Stimulated activated CD8-positive, alpha-beta memory T cell treated with anti-CD3 and anti-CD28 coated beads, Interleukin-15, amount 100 ng/mL, for 24 hours (primary cell): Measurements from ENCODE around the gene PPIF.

Experiments
- DNase-seq: peaks from one replicate; pipeline ENCODE4 v3.0.0-alpha.2; 2020; ENCODE audit warnings: low read depth

PPIF gene

DNA sequence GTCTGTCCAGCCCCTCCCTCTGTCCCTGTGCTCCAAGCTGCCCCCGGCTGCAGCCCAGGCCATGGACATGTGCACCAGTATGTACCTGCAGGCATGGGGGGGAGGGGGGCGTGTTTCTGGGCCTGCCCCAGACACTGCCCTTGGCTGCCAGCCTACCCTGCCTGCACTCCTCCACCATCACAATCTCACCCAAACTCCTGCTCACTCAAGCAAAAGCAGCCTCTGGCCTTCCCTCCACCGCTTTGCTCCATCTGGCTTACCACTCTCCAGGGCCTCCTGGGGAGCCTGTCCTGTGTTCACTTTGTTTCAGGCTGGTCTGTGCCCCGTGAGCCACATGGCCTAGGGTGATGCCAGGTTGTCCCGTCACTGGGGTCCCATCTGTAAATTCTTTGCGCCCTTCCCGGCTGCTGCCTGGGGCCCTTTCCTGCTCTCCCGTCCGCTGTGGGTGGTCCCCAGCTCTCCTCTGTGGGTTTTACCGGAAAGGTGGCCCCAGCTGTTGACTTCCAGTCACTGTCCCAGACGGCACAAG lies 33.3 kb upstream of the PPIF start:
- no peak for DNase-seq

DNA sequence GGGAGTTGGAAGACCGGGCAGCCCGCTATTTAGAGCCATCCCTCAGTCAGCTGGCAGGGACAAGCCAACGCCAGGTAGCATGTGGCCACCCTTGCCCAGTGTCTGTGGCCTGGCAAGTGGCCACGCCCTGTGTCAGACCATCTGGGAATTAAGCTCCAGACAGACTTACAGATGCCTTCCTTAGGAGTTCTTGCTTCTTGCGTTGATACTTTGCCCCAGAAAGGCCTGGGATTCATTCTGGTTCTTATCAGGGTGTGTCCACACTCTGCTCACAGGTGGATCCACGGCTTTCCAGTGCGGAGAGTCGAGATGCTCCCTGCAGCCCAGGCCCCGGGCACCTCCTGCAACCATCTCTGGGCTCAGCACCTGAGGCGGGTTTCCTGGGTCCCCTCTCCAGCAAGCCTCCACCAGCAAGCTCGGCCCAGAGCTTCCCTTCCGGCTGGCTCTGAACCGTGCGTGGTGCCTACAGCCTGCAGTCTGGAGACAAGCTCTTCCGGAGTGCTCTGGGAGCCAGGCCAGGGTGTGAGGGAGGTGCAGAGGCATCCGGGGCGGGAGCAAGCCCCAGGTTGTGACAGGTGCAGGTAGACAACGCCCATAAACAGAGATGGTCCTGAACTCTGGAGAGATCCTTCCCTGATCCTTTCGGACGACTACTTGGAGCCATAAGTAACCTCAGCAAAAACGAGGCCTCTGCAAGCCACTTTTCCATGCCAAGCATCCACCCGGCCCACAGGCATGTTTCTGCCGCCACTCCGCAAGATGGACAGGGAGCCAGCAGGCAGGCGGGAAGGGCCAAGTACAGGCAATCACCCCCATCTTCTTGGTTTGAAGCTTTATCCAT lies 32.3 kb upstream of the PPIF start:
- DNase-seq: no peak

DNA sequence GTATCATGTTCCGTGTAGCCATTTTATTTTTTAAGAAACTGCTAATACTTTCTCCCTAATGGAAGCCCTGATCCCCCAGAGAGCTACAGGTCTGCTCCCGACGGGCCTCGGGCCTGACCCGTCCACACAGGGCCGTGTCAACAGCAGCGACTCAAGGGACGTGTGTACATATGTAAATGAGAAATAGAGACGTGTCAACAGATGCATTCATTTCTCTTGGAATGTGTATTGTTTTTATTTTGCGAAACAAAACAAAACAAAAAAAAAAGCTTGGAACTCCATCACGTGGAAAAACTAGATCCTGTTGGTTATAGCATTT lies 31.7 kb upstream of the PPIF start:
- no peak for DNase-seq

DNA sequence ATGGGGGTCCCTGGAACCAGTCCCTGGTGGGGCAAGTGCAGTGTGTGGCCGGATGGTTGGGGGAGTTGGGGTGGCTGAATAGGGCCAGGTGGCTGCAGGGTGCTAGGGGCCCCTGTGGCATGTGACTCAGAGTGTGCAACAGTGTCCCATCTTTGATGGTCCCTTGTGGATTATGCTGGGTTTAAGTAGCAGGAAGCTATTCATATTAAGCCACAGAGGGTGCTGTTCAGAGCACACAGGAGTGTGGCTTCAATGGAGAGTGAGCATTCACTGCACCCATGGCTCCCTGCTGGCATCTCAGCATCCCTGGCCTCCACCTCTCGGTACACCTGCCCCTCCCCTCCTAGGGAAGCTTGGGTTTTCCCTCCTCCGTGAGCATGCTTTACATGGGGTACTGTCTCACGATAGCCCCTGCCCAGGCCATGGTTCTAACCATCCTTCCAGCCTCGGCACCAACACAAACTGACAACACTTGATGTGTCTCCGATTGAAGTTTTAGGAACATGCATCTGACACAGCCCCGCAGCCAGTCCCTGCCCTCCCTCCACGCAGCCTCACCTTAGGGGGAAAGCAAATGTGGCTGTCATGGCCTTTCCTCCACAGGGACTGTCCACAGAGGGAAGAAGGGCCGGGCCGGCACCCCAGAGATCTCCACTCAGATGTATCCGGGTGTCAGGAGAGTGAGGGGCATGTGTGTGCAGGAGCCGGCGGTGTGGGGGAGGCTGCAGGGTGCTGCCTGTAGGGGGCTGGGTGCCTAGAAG lies 30.4 kb upstream of the PPIF start:
- no peak for DNase-seq

DNA sequence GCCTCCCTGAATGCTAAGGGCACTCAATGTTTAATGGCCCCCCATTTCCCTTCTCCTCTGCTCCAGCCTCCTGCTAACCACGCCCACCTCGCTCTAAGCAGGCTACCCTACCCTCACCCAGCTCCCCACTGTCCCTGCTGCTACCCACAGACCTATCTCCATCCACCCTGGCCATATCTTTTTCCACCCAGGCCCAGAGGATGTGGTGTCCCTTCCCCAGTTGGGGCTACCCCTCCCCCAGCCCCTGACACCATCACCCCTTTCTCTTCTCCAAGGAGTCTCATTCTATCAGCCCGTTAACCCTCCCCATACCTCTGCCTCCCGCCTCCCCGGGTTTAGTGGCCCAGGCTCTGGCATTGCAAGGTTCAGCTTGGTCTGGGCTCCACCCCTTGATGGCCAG lies 28.9 kb upstream of the PPIF start:
- no peak for DNase-seq

DNA sequence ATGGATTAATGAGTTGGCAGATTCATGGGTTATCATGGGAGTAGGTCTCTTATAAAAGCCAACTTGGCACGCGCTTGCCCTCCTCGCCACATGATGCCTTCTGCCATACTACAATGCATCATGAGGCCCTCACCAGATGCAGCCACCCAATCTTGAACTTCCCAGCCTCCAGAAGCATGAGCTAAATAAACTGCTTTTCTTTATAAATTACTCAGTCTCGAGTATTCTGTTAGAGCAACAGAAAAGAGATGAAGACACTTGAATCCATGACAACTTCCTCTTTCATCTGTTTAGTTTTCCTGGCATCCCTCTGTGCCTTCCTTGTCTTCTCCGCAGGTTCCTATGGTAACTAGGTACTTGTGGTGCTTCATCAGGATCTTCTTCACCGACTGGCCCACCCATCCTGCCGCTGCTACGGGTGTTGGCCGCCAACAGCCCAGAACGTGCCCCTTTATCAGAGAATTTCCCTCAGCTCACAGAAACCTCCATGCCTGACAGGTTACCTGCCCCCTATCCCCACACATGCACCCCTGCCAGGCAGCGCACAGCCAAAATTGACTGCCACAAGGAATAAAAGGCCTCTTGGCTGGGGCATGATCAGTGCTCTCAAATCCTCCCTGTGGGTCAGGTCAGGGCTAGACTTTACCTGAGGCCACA lies 28.0 kb upstream of the PPIF start:
- DNase-seq: no peak

DNA sequence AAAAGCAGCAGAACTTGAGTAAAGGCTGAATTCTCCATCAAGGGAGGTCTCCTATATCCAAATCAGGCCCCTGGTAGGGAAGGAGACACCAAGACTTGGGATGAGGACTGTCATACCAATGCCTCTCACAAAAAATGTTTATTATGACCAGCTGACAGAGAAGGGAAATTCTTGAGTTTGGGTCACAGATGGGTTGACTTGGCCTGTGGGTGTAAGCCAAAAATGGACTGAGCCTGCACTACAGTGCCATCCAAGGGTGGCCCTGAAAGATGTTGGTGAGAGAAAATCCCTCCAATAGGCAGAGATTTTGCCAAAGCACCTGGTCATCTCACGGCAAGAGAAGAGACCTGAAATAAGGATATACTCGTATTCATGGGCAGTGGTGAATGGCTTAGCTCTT lies 27.0 kb upstream of the PPIF start:
- no peak for DNase-seq

DNA sequence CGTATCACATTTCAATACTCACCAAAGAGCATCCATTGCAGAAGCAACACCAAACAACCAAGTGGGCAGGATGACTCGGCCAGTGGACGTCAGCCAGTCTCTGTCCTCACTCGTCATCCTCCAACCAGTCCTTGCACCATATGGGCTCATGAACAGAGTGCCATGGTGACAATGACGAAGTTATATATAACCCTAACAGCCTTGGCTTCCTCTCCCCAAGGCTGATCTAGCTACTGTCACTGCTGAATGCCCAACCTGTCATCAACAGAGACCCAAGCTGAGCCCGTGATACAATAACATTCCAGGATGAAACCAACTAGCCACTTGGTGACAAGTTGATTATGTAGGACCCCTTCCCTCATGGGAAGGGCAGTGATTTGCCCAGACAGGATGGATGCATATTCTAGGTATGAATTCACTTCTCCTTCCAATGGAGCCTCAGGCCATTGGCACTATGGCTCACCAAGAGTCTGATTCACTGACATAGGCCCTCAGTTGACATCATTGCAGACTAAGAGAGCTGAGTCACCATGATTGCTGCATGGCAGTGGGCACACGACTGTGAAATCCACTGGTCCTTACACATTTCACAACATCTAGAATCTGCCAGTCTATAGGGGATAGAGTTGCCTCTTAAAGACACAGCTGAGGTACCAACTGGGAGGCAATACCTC lies 26.3 kb upstream of the PPIF start:
- no peak for DNase-seq

DNA sequence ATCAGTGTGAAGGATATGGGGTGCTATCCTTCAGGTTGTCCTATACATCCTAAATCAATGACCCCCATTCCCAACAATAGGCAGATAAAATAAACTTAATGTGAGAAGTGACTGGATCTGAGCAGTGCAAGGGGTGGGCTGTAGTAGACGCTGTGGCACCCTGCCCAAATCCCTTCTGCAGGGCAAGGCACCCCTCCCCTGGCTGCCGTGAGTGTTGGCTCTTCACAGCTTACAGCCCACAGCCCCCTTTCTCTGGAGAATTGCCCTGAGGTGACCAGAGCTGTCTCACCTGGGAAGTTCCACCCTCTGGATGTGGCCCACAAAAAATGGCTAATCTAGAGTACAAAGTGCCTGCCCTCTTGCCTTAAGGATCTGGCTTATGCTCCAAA lies 25.8 kb upstream of the PPIF start:
- no peak for DNase-seq

DNA sequence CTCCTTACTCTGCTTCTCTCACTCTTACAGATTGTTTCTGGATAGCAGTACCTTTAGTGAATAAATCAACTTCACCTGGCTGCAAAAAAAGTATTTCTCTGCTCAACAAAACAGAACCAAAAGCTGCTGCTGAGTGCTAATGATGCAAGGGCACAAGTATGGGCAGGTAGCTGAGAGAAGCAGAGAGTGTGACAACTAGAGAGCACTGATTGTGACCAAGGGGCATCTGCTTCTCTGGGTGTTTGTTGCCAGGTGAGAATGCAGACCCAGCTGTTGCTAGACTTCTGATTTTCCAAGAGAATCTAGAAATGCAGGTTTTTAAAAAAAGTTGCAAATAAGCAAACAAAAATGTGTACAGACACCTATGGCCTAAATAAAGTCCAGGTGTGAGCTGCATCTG lies 25.3 kb upstream of the PPIF start:
- DNase-seq: no peak

DNA sequence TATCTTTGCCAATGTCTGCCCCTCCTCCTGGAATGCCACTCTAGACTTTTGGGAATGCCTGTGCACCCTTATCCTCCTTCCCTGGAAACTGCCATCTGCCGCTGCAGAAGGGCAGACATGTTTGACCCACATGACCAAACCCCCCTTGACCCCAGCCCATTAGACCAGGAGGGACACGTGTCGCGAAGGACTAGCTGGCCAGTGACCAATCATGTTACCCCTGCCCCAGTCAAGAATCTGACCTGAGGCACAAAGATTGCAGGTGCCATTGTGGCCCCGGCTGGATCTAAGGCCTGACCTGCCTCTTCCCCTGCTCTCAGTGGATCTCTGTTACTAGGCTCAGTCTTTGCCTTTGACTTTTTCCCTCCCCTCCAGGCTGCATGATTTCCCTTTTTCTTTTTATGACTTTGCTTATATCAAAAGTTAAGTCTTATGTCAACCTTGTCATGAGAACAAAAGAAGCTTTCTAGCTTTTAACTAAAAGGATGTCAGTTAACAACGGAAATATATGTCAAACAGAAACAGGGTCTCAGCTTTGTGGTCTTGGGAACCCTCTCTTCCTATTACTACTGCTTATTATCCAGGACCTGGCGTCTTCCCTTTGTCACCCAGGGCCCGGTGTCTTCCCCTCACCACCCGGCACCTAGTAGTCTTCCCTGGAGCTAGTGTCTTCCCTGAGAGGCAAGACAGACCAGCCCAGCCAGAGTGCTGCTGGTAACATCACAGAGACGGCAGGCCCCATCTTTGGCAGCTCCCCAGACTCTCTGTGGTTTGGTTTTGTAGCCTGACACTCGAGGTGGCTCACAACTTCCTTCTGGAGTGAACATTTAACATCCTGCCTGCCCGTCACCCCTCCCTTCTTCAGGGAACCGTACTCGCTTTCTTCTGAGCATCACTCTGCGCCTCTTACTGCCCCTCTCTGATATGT lies 24.4 kb upstream of the PPIF start:
- peak; percentile 19 for DNase-seq

DNA sequence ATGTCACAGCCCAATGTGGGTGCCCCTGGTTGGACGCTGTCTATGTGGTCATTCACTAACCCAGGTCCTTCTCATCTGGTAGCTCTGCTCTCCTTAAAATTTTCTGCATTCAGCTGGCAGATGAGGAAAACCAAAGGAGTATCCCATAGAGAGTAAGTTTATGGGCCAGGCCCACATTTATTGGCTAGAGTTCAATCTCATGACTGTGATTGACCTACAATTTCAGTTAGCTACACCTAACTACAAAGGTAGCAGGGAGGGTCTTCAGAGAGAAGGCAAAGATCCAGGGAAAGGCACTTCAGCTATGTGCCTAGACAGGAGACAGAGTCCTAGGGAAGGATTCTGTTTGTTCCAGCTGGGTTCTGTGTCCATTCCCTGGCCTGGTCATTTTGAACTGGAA lies 23.7 kb upstream of the PPIF start:
- DNase-seq: no peak

DNA sequence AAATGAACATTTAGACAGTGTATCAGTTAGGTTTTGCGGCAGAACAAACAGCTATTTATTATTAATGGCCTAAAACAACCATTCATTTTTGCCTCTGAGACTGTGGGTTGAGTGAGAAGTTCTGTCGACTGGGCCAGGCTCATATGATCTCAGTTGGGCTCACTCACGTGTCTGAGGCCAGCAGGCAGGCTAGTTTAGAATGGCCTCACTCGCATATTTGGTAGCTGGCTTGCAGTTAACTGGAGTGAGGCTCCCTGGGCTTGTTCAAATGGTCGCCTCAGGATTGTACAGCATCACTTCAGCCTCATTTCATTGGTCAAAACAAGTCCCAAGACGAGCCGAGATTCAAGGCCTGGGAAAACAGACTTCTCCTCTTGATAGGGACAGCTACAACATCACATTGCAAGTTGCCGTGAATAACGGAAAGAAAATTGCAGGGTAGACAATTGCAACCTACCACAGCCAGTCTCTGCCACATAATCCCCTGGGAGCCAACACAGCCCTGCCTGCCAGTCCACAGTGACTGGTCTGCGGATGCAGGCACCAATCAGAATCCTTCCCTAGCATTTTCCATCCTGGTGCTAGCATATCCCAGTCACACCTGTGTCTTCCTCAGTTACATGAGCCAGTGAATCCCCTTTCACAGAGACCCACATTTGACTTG lies 23.1 kb upstream of the PPIF start:
- no peak for DNase-seq

DNA sequence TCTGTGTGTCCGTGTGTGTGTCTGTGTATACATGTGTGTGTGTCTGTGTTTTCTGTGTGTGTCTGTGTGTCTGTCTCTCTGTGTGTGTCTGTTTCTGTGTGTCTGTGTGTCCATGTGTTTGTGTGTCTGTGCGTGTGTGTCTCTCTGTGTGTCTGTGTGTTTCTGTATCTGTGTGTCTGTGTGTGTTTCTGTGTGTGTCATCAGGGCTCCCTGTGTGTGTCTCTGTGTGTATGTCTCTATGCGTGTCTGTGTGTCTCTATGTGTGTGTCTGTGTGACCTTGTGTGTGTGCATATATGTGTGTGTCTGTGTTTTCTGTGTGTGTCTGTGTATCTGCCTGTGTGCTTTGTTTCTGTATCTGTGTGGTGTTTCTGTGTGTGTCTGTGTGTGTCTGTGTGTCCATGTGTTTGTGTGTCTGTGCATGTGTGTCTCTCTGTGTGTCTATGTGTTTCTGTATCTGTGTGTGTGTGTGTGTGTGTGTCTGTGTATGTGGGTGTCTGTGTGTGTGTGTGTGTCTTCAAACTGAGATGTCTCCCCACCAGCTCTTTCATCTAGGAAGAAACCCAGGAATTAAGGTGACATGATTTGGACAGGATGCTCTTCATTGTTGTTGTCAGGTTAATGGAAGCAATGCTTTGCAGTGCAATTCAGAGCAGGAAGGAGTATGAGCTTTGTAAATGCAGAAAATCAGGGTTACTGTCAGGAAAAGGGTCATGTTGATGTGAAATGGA lies 20.7 kb upstream of the PPIF start:
- DNase-seq: no peak

DNA sequence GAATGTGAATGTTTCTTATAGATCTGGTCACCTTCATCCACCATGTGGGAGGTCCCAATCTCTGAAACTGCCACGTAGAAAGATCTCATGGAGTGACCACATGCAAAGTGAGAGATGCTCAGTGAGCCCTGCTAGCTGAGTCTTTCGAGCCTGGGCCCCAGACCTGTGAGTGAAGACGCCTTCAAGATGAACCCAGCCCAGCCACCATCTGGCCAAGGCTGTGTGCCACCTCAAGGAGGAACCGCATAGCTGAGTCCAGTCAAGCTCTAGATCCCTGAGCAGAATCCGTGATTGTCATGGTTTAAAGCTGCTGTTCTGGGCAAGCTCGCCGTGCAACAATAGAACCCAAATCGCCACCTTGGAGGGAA lies 20.2 kb upstream of the PPIF start:
- DNase-seq: no peak

DNA sequence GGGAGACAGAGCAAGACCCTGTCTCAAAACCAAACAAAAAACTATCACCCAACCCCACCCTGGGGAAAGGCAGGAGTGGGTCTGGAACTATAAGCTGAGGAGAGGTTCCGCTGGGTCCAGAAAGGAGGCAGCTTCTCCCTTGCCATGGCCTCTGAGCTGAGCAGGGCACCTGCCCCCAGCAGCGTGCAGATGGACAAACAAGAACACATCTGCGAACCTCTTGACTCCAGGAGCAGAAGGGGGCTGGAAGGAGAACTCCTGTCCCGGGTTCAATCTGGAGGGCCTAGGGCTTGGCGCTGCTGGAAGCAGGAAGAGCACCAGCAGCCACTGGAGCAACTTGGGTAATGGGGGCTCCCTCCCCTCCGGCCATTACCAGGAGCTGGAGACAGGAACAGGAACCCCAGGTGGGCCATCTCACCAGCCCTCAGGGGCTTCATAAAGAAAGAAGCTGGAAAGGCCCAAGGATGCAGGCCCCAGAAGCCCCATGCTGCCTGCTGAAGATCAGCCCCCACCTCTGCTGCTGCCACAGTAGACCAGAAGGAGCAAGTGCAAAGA lies 19.0 kb upstream of the PPIF start:
- no peak for DNase-seq

DNA sequence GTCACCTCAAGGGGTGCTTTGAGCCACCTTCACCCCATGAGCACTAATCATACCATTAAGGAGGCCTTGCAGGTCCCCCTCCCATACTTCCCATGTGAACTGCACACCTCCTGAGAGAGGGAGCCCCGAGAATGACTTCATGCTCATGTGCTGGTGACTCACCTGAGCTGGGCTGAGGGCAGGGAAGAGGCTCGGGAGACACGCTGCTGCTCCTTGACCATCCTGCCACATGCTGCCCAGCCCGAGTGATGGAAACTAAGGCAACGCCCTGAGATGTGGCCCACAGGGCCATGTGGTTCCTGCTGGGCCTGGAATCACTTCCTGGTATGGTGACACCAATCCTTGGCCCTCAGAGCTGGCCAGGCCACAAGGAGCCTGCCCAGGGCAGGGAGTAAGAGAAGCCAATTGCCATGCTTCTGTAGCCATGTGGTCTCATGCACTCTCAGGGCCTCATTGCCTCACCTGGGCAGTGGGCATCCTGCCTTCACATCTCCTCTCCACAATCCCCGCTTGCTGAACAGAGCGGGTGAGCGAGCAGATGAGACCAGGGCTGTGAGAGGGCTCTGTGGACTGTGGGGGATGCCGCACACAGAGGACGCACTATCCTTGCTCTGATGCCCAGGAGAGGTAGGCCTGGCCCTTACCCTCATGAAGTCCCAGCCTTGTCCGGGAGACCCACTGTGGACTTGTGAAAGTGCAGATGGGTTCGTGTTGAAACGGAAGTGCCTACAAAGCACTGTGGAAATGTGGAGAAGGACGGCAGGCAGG lies 18.3 kb upstream of the PPIF start:
- no peak for DNase-seq

DNA sequence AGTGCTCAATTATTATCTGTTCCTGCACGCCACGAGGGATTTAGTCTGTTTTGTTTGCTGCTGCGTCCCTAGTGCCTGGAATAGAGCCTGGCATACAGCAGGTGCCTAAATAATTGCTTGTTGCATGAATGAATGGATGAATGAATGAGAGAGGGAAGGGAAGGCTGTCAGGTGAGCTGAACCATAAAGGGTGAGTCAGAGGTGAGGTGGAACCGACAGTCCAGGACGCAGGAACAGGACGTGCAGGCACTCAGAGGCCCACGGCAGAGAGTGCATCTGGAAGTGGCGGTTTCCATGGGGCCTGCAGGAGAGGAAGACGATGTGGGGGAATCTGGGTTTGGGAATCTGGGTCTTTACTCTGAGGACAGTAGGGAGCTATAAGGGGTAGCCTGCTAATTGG lies 17.7 kb upstream of the PPIF start:
- DNase-seq: no peak

DNA sequence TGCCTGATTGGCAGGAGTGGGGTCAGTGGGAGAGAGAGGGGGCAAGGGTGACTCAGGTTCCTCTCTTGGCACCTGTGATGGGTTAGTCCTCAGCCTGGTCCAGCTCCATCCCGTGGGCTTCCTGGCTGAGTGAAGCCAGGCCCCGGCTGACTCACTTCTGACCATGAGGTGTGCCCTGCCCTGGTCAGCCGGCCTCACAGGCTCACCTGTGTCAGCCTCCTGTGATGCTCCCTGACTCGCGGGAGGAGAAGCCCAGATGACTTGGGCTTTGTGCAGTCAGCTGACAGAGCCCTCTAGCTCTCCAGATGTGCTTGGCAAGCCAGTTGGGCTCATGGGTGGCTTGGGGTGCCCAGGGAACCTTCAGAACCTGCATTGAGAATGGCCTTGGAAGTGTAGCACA lies 16.0 kb upstream of the PPIF start:
- no peak for DNase-seq
